Body of pancreas (tissue), 4 donors: ENCODE results near the gene SPRYD3. TPM values are rescaled to one million over a fixed set of nuclear protein-coding genes. Genes with fewer than 3 reads are reported as not detected.
A peak's percentile ranks its signal among the peaks of the same experiment; 100 is the strongest.

Experiments
- ATAC-seq: fragments of 150-250 bp; one replicate; pipeline ENCODE4 v1.9.1; 2016
- DNase-seq, 4 donors: peaks; one replicate each; pipeline ENCODE4 v3.0.0-alpha.2; 2019
- H3K27ac ChIP-seq, 4 donors: fragments of 200-600 bp; sonication (generic); 1 replicate in 3 of 4; 2 replicates in 1 of 4; pipeline versions ENCODE4 v1.5.1 to v1.6.1; 2016 to 2019; ENCODE audit warnings: mild to moderate bottlenecking in 1 of 4, mixed read lengths in 1 of 4, moderate library complexity in 1 of 4
- H3K27me3 ChIP-seq, 2 donors: fragments of 200-600 bp; sonication (generic); one replicate each; pipeline ENCODE4 v1.6.0; 2016; ENCODE audit warnings: mild to moderate bottlenecking in 1 of 2
- H3K36me3 ChIP-seq, 2 donors: fragments of 200-600 bp; sonication (generic); replicated peaks in 1 of 2; 2 replicates each; pipeline ENCODE4 v1.5.1; 2016; ENCODE audit warnings: low read depth in 2 of 2; ENCODE audit not compliant: insufficient read depth in 1 of 2
- H3K4me1 ChIP-seq: fragments of 200-600 bp; sonication (generic); one replicate; pipeline ENCODE4 v1.6.0; 2016
- H3K4me3 ChIP-seq, 2 donors: fragments of 200-600 bp; sonication (generic); 1 replicate in 1 of 2; 2 replicates in 1 of 2; pipeline ENCODE4 v1.5.1; 2016 to 2019
- H3K9me3 ChIP-seq, 3 donors: fragments of 200-600 bp; sonication (generic); 1 replicate in 2 of 3; 2 replicates in 1 of 3; pipeline ENCODE4 v1.5.1; 2016
- POLR2A ChIP-seq, 3 donors: fragments of 450-650 bp; IDR thresholded peaks; one replicate each; pipeline ENCODE4 v1.6.1; 2016; ENCODE audit warnings: antibody characterized with exemption in 3 of 3, mild to moderate bottlenecking in 2 of 3
- WGBS, 2 donors: methylation state at CpG; one replicate each; pipeline ENCODE4 v1.1.5; 2017; 5-methylcytosine and 5-hydroxymethylcytosine counted together
- intact Hi-C: fragments of 100-400 bp; cut with DNase I; formaldehyde crosslinking; loops from one replicate; pipeline ENCODE4 v1.15.1; 2023
- total RNA-seq, 2 donors: library from RNA; depleted of rRNA; stranded (reverse); fragments of >200 nt; gene quantifications; one replicate each; pipeline ENCODE4 v1.1.0, GENCODE V29; 2016
- TF ChIP-seq, protein P1 (sequence below), 7 experiments: fragments of 450-650 bp in 4 of 7; fragments of 200-600 bp in 3 of 7; sonication (generic) in 3 of 7; IDR thresholded peaks; one replicate each; pipeline ENCODE4 v1.5.1; 2016 to 2019; ENCODE audit warnings: antibody characterized with exemption in 7 of 7

Gene SPRYD3
- total RNA-seq, 2 donors from 2014 or later = 35.3 to 59.3 TPM

DNA sequence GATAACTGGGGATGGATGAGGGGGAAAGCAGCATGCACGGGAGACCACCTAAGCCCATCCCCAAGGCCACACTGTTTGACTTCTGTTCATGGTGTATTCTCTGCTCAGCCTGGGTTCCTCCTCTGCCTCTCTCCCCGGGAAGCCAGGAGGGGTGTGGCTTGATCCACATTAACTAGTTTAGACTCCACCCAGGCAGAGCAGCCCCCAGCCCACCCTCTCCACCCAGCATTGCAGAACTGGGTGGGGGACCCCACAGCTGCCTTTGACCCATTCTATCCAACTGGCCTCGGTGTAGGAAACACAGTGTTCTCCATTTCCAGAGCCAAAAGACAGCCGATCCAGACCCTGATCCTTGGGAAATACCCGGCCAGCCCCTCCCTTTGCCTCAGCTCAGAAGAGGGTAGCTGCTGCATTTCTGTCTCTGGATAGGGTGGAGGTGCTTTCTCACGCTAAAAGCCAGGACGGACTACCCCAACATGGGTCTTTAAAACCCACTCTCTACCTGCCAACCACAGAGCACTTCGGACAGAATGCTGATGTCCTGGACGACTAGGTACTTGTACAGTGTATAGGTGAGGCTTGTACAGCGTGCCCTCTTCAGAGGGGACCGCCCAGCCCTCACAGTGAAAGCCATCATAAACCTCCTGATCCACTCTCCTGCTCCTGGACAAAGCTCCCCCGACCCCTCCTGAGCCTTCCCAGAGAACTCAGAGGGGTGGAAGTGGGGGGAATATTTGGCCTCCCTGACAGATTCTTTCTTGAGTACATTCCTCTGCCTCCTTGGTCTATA lies 9.4 kb downstream of the SPRYD3 start:
- 77 to 81% methylated on average over 9 to 12 of the region's 12 CpGs for WGBS, 2 donors
- Histone ChIP-seq H3K4me3 (no peak overlapping the region), H3K36me3 (peaks cover 0 to 23% of the 10 kb centered on the region in 2 donors), H3K4me1 (peaks cover 11% of the 10 kb centered on the region), H3K27ac (peak overlapping the region in 1 of 4 donors; percentile 13), H3K9me3 (no peaks in the 10 kb centered on the region), H3K27me3 (no peaks in the 10 kb centered on the region)
- ATAC-seq (no peak), DNase-seq (peak in 1 of 4 donors; percentile 31)
- TF ChIP-seq, protein P1, sequence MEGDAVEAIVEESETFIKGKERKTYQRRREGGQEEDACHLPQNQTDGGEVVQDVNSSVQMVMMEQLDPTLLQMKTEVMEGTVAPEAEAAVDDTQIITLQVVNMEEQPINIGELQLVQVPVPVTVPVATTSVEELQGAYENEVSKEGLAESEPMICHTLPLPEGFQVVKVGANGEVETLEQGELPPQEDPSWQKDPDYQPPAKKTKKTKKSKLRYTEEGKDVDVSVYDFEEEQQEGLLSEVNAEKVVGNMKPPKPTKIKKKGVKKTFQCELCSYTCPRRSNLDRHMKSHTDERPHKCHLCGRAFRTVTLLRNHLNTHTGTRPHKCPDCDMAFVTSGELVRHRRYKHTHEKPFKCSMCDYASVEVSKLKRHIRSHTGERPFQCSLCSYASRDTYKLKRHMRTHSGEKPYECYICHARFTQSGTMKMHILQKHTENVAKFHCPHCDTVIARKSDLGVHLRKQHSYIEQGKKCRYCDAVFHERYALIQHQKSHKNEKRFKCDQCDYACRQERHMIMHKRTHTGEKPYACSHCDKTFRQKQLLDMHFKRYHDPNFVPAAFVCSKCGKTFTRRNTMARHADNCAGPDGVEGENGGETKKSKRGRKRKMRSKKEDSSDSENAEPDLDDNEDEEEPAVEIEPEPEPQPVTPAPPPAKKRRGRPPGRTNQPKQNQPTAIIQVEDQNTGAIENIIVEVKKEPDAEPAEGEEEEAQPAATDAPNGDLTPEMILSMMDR (IDR thresholded peaks at IDR 0.05) = no peak
- no peak for TF ChIP-seq POLR2A (IDR thresholded peaks at IDR 0.05)
- intact Hi-C loops = loop anchor here (5.0 to 10.0 kb wide), 2 partner anchors 32 to 125 kb away; partner anchors contain the start of gene SOAT2

DNA sequence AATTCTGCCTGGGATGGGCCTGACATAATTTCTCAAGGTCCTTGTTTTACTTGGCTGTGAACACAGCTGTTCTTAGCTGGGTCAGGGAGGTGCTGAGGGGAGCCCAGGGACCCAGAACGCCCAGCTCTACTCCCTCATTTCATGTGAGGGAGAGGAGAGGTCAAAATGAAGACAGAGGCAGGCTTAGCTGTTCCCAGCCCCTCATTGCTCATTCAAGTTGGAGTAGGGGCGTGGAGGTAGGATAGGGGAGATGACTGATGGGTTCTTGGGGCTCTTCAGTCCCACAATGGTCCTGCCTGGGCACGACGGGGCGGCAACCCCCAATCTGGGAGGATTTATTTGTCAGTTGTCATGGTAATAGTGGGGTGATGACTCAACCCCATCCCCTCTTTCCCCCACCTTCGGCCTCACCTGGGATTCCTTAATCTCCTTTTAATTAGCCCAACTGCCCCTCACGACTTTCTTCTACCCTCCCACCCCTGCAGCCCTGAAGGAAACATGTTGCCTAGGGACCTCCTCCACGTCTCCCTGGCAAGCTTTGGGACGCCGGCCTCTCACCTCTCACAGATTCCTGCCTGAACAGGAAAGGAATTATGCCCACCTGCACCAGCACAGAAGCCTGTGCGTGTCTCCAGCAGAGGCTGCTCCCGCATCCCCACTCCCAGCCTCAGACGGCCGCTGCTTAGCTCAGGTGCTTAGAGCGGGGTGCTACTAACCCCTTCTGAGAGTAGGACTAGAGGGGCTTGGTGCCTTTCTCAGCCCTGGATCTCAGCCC lies 10.2 kb downstream of the SPRYD3 start:
- Histone ChIP-seq H3K4me1 (peaks cover 4% of the 10 kb centered on the region), H3K36me3 (peaks cover 0 to 21% of the 10 kb centered on the region in 2 donors), H3K27me3 (no peaks in the 10 kb centered on the region), H3K9me3 (no peaks in the 10 kb centered on the region), H3K27ac (peak overlapping the region in 1 of 4 donors; percentile 13), H3K4me3 (no peak overlapping the region)
- TF ChIP-seq, protein P1 (IDR thresholded peaks at IDR 0.05) = no peak
- no peak for TF ChIP-seq POLR2A (IDR thresholded peaks at IDR 0.05)
- intact Hi-C loops = loop anchor here (5.0 to 10.0 kb wide), 2 partner anchors 33 to 126 kb away; partner anchors contain the start of gene SOAT2
- peak in 1 of 4 donors; percentile 1 for DNase-seq
- whole genome bisulfite sequencing, 2 donors = 78% methylated on average over 15 of the region's 15 CpGs
- no peak for ATAC-seq

DNA sequence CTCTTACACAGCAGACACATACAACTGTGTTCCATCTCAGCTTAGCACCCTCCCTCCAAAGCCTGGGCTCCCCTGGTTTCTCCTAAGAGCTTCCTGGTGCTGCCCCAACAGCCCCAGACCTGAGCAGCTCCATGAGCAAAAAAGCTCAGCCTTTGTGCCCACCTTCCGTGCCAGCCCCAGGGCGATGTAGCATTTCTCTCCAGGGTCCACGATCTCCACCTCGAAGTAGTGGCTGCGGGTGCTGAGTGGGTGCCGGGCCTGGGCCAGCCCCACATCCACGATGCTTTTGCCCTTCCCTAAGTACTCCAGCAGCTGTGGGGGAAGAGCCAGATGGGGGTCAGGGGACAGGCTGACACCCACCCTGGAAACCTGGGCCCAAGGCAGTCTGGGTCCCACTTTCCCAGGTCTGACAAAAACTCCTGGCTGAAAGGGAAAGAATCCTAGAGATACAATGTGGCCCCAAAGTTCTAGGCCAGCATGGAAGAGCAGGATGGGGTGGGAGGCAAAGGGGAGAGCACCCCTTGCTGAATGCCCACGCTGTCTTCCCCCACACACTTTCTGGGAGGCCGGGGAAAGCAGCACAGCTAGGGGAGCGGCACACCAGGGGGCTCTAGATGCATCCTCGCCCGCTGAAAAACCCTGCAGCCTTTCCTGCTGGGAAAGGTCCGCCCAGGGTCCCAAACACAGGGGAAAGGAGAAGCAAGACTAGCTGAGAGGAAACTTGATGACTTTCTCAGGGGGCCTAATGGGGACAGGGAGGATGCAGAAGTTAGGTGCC lies 11.0 kb downstream of the SPRYD3 start:
- Histone ChIP-seq H3K4me1 (no peaks in the 10 kb centered on the region), H3K27ac (no peak overlapping the region), H3K9me3 (no peaks in the 10 kb centered on the region), H3K27me3 (no peaks in the 10 kb centered on the region), H3K36me3 (peaks cover 0 to 22% of the 10 kb centered on the region in 2 donors), H3K4me3 (no peak overlapping the region)
- WGBS, 2 donors = 84 to 95% methylated on average over 13 of the region's 13 CpGs
- DNase-seq = no peak
- ATAC-seq = no peak
- no peak for TF ChIP-seq POLR2A (IDR thresholded peaks at IDR 0.05)
- TF ChIP-seq, protein P1 (IDR thresholded peaks at IDR 0.05) = no peak
- intact Hi-C loops = loop anchor here (5.0 to 10.0 kb wide), 2 partner anchors 34 to 127 kb away; partner anchors contain the start of gene SOAT2

DNA sequence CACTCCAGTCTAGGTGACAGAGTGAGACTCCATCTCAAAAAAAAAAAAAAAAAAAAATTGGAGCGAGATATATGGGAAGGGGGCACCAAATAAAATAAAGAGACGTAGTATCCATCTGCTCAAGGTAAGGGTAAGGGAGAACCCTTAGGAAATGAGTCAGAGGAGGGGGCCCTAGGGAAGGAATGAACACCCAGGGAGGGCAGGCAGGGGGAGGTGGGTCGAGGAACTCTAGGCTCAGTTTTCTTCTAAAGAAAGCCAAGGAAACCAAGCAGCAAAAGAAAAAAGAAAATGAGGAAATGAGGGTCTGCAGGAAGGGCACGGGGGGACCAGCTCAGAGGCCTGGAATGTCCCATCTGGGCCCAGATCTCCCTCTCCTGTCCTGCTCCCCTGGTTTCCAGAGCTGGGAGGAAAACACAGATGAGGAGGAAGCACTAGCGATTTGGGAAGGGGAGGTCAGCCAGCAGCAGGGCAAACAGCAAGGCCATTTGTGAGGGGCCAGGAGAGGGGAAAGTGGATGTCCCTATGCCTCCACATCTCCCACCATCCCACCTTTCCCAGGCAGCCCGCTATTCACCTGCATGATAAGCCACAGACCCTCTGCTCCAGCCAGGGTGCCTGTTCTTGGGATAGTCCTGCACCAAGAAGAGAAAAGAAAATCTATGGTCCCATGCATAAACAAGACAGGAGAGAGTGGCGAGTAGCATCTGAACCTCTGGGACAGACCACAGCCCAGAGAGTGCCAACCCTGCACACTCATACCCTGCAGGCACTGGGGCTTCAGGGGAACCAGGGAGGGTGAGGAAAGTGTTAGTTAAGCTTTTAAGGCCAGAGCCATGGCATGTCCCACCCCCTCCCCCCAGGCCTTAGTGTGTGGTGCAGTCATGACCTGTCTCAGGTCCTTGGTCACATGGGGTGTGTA lies 11.9 kb downstream of the SPRYD3 start:
- peaks cover 0 to 19% of the 10 kb centered on the region in 2 donors for H3K36me3 ChIP-seq
- no peak for ATAC-seq
- no peak overlapping the region for H3K27ac ChIP-seq
- no peak overlapping the region for H3K4me3 ChIP-seq
- intact Hi-C loops = loop anchor here (5.0 to 10.0 kb wide), 2 partner anchors 35 to 127 kb away; partner anchors contain the start of gene SOAT2
- no peaks in the 10 kb centered on the region for H3K27me3 ChIP-seq
- WGBS, 2 donors = 79 to 88% methylated on average over 7 of the region's 7 CpGs
- peaks cover 5% of the 10 kb centered on the region for H3K4me1 ChIP-seq
- no peak for TF ChIP-seq POLR2A (IDR thresholded peaks at IDR 0.05)
- TF ChIP-seq, protein P1 (IDR thresholded peaks at IDR 0.05) = no peak
- H3K9me3 ChIP-seq = no peaks in the 10 kb centered on the region
- DNase-seq = no peak
